WTC11 (cell line): ENCODE measurements around the gene OOSP2. TPM values are rescaled to one million over a fixed set of nuclear protein-coding genes. Genes with fewer than 3 reads are reported as not detected.

Source experiments
- ATAC-seq: fragments of 200-7000 bp; cut with Tn5 transposase; 2 replicates; pipeline ENCODE4 v1.10.0; 2021; ENCODE audit warnings: mild to moderate bottlenecking, moderate library complexity
- CTCF ChIA-PET: fragments of 300-600 bp; sonication (Branson Sonifier 250); formaldehyde crosslinking; loops from one replicate; lab custom pipeline; 2021; ENCODE audit warnings: antibody characterized with exemption; lab: Charles Lee
- POLR2A ChIA-PET: fragments of 350-600 bp; sonication (Branson Sonifier 250); formaldehyde crosslinking; loops from one replicate; lab custom pipeline; 2021; ENCODE audit warnings: antibody characterized with exemption; lab: Charles Lee
- DNase-seq: peaks from one replicate; pipeline ENCODE4 v3.0.0; 2021; ENCODE audit warnings: low spot score
- H3K27ac Mint-ChIP-seq: 2 replicates; pipeline ENCODE4 v1.8.0; 2021; ENCODE audit warnings: mixed read lengths
- H3K27me3 Mint-ChIP-seq: 2 replicates; pipeline ENCODE4 v1.8.0; 2021; ENCODE audit warnings: low read depth, mild to moderate bottlenecking, moderate library complexity, mixed read lengths
- H3K36me3 Mint-ChIP-seq: 2 replicates; pipeline ENCODE4 v1.8.0; 2021; ENCODE audit warnings: mixed read lengths
- H3K4me1 Mint-ChIP-seq: 2 replicates; pipeline ENCODE4 v1.8.0; 2022; ENCODE audit warnings: mixed read lengths
- H3K4me3 Mint-ChIP-seq: 2 replicates; pipeline ENCODE4 v1.8.0; 2021; ENCODE audit warnings: mild to moderate bottlenecking, moderate library complexity, mixed read lengths
- H3K9me3 Mint-ChIP-seq: 2 replicates; pipeline ENCODE4 v1.8.0; 2021; ENCODE audit warnings: mixed read lengths
- EMX1 ChIP-seq: fragments of 250-450 bp; sonication (Bioruptor Pico); IDR thresholded peaks from 2 replicates; pipeline ENCODE4 v1.8.0; 2021; ENCODE audit warnings: mild to moderate bottlenecking
- FOXP1 ChIP-seq: sonication (generic); formaldehyde crosslinking; IDR thresholded peaks from 2 replicates; pipeline ENCODE4 v1.8.0; 2022; ENCODE audit warnings: missing genetic modification reagents, mild to moderate bottlenecking, moderate library complexity, borderline replicate concordance
- GTF2I ChIP-seq: fragments of 250-450 bp; sonication (Bioruptor Pico); conservative IDR thresholded peaks from 2 replicates; pipeline ENCODE4 v1.4.0; 2021; ENCODE audit warnings: mild to moderate bottlenecking
- IRF2 ChIP-seq: sonication (generic); formaldehyde crosslinking; IDR thresholded peaks from 2 replicates; pipeline ENCODE4 v1.8.0; 2022; ENCODE audit warnings: low read depth, missing genetic modification reagents, borderline replicate concordance
- JAZF1 ChIP-seq: fragments of 250-450 bp; sonication (Bioruptor Pico); IDR thresholded peaks from 2 replicates; pipeline ENCODE4 v1.9.0; 2021; ENCODE audit warnings: moderate library complexity, mild to moderate bottlenecking, inconsistent platforms
- MXD4 ChIP-seq: fragments of 250-450 bp; sonication (Bioruptor Pico); IDR thresholded peaks from 2 replicates; pipeline ENCODE4 v1.8.0; 2021; ENCODE audit warnings: mild to moderate bottlenecking, moderate library complexity, borderline replicate concordance
- MYBL2 ChIP-seq: sonication (generic); formaldehyde crosslinking; IDR thresholded peaks from 2 replicates; pipeline ENCODE4 v1.8.1; 2023; ENCODE audit warnings: mild to moderate bottlenecking, moderate library complexity, missing genetic modification reagents
- NR2C2 ChIP-seq: sonication (generic); formaldehyde crosslinking; IDR thresholded peaks from 2 replicates; pipeline ENCODE4 v1.8.0; 2022; ENCODE audit warnings: mild to moderate bottlenecking, missing genetic modification reagents
- SMAD3 ChIP-seq: sonication (generic); formaldehyde crosslinking; IDR thresholded peaks from 2 replicates; pipeline ENCODE4 v1.8.0; 2022; ENCODE audit warnings: missing genetic modification reagents, mild to moderate bottlenecking, borderline replicate concordance
- TEAD1 ChIP-seq: sonication (generic); formaldehyde crosslinking; IDR thresholded peaks from 2 replicates; pipeline ENCODE4 v1.8.0; 2022; ENCODE audit warnings: mild to moderate bottlenecking, missing genetic modification reagents
- TEAD4 ChIP-seq: sonication (generic); formaldehyde crosslinking; IDR thresholded peaks from 2 replicates; pipeline ENCODE4 v1.8.0; 2022; ENCODE audit warnings: mild to moderate bottlenecking, missing genetic modification reagents
- ZNF232 ChIP-seq: sonication (generic); formaldehyde crosslinking; IDR thresholded peaks from 2 replicates; pipeline ENCODE4 v1.8.0; 2022; ENCODE audit warnings: mild to moderate bottlenecking, missing genetic modification reagents
- ZNF396 ChIP-seq: fragments of 250-450 bp; sonication (Bioruptor Pico); IDR thresholded peaks from 2 replicates; pipeline ENCODE4 v1.8.0; 2021; ENCODE audit warnings: mild to moderate bottlenecking, moderate library complexity, borderline replicate concordance
- total RNA-seq: library from RNA; stranded (reverse); gene quantifications from 3 replicates; pipeline ENCODE4 v1.2.3, GENCODE V29; 2021
- TF ChIP-seq, protein P1 (sequence below): sonication (generic); formaldehyde crosslinking; IDR thresholded peaks from 2 replicates; pipeline ENCODE4 v1.8.0; 2022; ENCODE audit warnings: mild to moderate bottlenecking, missing genetic modification reagents
- TF ChIP-seq, protein P2 (sequence below): sonication (generic); formaldehyde crosslinking; IDR thresholded peaks from 2 replicates; pipeline ENCODE4 v1.8.1; 2022; ENCODE audit warnings: low read depth, mild to moderate bottlenecking, moderate library complexity, missing genetic modification reagents, borderline replicate concordance
- TF ChIP-seq, protein P3 (sequence below): sonication (generic); formaldehyde crosslinking; IDR thresholded peaks from 2 replicates; pipeline ENCODE4 v1.8.0; 2022; ENCODE audit warnings: missing genetic modification reagents
- TF ChIP-seq, protein P4 (sequence below): sonication (generic); formaldehyde crosslinking; IDR thresholded peaks from 2 replicates; pipeline ENCODE4 v1.8.1; 2023; ENCODE audit warnings: mild to moderate bottlenecking, moderate library complexity, missing genetic modification reagents
- TF ChIP-seq, protein P5 (sequence below): sonication (generic); formaldehyde crosslinking; IDR thresholded peaks from 2 replicates; pipeline ENCODE4 v1.8.0; 2022; ENCODE audit warnings: mild to moderate bottlenecking, missing genetic modification reagents
- TF ChIP-seq, protein P6 (sequence below): sonication (generic); formaldehyde crosslinking; IDR thresholded peaks from 2 replicates; pipeline ENCODE4 v1.8.1; 2023; ENCODE audit warnings: mild to moderate bottlenecking, missing genetic modification reagents, moderate library complexity
- TF ChIP-seq, protein P7 (sequence below): sonication (generic); formaldehyde crosslinking; IDR thresholded peaks from 2 replicates; pipeline ENCODE4 v1.8.0; 2022; ENCODE audit warnings: mild to moderate bottlenecking, missing genetic modification reagents
- TF ChIP-seq, protein P8 (sequence below): sonication (generic); formaldehyde crosslinking; IDR thresholded peaks from 2 replicates; pipeline ENCODE4 v1.8.1; 2023; ENCODE audit warnings: mild to moderate bottlenecking, missing genetic modification reagents, moderate library complexity

The OOSP2 gene
- total RNA-seq, 1 experiment from 2014 or later, result not detected

DNA sequence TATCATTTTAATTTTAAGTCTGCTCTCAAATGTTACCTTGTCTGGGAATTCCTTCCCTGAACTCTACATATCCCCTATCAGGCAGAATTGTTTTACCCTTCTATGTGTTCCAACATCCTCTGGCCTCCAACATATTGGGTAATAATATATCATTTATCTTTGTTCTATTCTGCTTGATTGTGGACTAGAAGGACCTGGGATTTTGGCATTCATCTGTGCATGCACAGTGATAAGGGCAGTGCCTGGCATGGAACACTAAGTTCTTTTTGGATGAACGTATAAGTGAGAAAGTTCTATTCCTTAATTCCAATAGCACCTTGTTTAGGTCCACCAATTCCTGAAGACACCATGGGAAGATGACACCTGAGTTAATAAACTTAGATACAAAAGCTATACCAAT, 47.0 kb downstream of the OOSP2 start (continued):
- TF ChIP-seq, protein P1, sequence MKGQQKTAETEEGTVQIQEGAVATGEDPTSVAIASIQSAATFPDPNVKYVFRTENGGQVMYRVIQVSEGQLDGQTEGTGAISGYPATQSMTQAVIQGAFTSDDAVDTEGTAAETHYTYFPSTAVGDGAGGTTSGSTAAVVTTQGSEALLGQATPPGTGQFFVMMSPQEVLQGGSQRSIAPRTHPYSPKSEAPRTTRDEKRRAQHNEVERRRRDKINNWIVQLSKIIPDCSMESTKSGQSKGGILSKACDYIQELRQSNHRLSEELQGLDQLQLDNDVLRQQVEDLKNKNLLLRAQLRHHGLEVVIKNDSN (CRISPR knock-in tag), result no peak
- TF ChIP-seq SMAD3 (CRISPR knock-in tag) (no peak), GTF2I (no peak), TEAD1 (CRISPR knock-in tag) (no peak)
- TF ChIP-seq, protein P2, sequence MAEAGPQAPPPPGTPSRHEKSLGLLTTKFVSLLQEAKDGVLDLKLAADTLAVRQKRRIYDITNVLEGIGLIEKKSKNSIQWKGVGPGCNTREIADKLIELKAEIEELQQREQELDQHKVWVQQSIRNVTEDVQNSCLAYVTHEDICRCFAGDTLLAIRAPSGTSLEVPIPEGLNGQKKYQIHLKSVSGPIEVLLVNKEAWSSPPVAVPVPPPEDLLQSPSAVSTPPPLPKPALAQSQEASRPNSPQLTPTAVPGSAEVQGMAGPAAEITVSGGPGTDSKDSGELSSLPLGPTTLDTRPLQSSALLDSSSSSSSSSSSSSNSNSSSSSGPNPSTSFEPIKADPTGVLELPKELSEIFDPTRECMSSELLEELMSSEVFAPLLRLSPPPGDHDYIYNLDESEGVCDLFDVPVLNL (CRISPR knock-in tag), result no peak
- TF ChIP-seq, all 79 proteins: peak for 0

DNA sequence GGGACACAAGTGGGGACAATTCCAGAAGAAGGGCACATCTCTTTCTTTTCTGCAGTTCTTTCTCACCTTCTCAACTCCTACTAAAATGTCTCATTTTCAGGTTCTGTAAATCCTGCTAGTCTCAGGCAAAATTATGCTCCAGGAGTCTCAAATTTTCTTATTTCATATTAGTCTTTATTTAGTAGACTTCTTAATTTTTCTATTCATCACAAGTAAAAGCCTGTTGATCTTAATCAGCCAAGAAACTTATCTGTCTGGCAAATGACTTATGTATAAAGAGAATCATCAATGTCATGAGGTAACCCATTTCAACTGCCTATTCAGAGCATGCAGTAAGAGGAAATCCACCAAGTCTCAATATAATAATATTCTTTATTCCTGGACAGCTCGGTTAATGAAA, 48.2 kb downstream of the OOSP2 start, which contains the start of gene MS4A2:
Gene MS4A2, plus strand, starts transcription at position 301 of the 400 bp plus-strand sequence. CDS start 102 bp downstream, outside the sequence.
- Mint-ChIP-seq H3K4me1 (no peaks in the 10 kb centered on the region), H3K4me3 (no peak within 1 kb of the TSS), H3K9me3 (no peaks in the 10 kb centered on the region), H3K27me3 (no peaks in the 10 kb centered on the region), H3K27ac (no peak within 1 kb of the TSS), H3K36me3 (no peaks in the 10 kb centered on the region)
- no peak for TF ChIP-seq ZNF232 (CRISPR knock-in tag)
- TF ChIP-seq, protein P3, sequence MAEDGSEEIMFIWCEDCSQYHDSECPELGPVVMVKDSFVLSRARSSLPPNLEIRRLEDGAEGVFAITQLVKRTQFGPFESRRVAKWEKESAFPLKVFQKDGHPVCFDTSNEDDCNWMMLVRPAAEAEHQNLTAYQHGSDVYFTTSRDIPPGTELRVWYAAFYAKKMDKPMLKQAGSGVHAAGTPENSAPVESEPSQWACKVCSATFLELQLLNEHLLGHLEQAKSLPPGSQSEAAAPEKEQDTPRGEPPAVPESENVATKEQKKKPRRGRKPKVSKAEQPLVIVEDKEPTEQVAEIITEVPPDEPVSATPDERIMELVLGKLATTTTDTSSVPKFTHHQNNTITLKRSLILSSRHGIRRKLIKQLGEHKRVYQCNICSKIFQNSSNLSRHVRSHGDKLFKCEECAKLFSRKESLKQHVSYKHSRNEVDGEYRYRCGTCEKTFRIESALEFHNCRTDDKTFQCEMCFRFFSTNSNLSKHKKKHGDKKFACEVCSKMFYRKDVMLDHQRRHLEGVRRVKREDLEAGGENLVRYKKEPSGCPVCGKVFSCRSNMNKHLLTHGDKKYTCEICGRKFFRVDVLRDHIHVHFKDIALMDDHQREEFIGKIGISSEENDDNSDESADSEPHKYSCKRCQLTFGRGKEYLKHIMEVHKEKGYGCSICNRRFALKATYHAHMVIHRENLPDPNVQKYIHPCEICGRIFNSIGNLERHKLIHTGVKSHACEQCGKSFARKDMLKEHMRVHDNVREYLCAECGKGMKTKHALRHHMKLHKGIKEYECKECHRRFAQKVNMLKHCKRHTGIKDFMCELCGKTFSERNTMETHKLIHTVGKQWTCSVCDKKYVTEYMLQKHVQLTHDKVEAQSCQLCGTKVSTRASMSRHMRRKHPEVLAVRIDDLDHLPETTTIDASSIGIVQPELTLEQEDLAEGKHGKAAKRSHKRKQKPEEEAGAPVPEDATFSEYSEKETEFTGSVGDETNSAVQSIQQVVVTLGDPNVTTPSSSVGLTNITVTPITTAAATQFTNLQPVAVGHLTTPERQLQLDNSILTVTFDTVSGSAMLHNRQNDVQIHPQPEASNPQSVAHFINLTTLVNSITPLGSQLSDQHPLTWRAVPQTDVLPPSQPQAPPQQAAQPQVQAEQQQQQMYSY, result no peak
- TF ChIP-seq GTF2I, result no peak
- no peak for TF ChIP-seq FOXP1
- TF ChIP-seq MYBL2, result no peak
- TF ChIP-seq IRF2 (CRISPR knock-in tag), result no peak
- TF ChIP-seq NR2C2, result no peak
- POLR2A ChIA-PET, result interaction anchor here (0.5 kb wide), 1 partner anchor 23 kb away, joined by 3 read pairs; no protein-coding TSS in a partner anchor
- DNase-seq, result no peak
- CTCF ChIA-PET, result no interaction called here
- no peak for ATAC-seq

DNA sequence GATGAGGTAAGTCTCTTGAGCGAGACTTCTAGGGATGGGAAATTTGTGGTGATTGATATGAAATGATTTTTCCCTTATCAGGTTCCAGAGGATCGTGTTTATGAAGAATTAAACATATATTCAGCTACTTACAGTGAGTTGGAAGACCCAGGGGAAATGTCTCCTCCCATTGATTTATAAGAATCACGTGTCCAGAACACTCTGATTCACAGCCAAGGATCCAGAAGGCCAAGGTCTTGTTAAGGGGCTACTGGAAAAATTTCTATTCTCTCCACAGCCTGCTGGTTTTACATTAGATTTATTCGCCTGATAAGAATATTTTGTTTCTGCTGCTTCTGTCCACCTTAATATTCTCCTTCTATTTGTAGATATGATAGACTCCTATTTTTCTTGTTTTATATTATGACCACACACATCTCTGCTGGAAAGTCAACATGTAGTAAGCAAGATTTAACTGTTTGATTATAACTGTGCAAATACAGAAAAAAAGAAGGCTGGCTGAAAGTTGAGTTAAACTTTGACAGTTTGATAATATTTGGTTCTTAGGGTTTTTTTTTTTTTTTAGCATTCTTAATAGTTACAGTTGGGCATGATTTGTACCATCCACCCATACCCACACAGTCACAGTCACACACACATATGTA, 55.4 kb downstream of the OOSP2 start:
- no peak overlapping the region for H3K27ac Mint-ChIP-seq
- POLR2A ChIA-PET, result no interaction called here
- TF ChIP-seq IRF2 (CRISPR knock-in tag) (no peak), ZNF396 (CRISPR knock-in tag) (no peak), TEAD4 (no peak), MXD4 (CRISPR knock-in tag) (no peak), EMX1 (CRISPR knock-in tag) (no peak), JAZF1 (no peak)
- TF ChIP-seq, protein P4, sequence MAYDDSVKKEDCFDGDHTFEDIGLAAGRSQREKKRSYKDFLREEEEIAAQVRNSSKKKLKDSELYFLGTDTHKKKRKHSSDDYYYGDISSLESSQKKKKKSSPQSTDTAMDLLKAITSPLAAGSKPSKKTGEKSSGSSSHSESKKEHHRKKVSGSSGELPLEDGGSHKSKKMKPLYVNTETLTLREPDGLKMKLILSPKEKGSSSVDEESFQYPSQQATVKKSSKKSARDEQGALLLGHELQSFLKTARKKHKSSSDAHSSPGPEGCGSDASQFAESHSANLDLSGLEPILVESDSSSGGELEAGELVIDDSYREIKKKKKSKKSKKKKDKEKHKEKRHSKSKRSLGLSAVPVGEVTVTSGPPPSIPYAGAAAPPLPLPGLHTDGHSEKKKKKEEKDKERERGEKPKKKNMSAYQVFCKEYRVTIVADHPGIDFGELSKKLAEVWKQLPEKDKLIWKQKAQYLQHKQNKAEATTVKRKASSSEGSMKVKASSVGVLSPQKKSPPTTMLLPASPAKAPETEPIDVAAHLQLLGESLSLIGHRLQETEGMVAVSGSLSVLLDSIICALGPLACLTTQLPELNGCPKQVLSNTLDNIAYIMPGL (CRISPR knock-in tag), result no peak
- TF ChIP-seq, protein P5, sequence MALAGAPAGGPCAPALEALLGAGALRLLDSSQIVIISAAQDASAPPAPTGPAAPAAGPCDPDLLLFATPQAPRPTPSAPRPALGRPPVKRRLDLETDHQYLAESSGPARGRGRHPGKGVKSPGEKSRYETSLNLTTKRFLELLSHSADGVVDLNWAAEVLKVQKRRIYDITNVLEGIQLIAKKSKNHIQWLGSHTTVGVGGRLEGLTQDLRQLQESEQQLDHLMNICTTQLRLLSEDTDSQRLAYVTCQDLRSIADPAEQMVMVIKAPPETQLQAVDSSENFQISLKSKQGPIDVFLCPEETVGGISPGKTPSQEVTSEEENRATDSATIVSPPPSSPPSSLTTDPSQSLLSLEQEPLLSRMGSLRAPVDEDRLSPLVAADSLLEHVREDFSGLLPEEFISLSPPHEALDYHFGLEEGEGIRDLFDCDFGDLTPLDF (CRISPR knock-in tag), result no peak
- TF ChIP-seq, protein P6, sequence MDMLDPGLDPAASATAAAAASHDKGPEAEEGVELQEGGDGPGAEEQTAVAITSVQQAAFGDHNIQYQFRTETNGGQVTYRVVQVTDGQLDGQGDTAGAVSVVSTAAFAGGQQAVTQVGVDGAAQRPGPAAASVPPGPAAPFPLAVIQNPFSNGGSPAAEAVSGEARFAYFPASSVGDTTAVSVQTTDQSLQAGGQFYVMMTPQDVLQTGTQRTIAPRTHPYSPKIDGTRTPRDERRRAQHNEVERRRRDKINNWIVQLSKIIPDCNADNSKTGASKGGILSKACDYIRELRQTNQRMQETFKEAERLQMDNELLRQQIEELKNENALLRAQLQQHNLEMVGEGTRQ, result no peak
- TF ChIP-seq, protein P7, sequence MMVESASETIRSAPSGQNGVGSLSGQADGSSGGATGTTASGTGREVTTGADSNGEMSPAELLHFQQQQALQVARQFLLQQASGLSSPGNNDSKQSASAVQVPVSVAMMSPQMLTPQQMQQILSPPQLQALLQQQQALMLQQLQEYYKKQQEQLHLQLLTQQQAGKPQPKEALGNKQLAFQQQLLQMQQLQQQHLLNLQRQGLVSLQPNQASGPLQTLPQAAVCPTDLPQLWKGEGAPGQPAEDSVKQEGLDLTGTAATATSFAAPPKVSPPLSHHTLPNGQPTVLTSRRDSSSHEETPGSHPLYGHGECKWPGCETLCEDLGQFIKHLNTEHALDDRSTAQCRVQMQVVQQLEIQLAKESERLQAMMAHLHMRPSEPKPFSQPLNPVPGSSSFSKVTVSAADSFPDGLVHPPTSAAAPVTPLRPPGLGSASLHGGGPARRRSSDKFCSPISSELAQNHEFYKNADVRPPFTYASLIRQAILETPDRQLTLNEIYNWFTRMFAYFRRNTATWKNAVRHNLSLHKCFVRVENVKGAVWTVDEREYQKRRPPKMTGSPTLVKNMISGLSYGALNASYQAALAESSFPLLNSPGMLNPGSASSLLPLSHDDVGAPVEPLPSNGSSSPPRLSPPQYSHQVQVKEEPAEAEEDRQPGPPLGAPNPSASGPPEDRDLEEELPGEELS (CRISPR knock-in tag), result no peak
- TF ChIP-seq, protein P8, sequence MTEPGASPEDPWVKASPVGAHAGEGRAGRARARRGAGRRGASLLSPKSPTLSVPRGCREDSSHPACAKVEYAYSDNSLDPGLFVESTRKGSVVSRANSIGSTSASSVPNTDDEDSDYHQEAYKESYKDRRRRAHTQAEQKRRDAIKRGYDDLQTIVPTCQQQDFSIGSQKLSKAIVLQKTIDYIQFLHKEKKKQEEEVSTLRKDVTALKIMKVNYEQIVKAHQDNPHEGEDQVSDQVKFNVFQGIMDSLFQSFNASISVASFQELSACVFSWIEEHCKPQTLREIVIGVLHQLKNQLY (CRISPR knock-in tag), result no peak

More for the DNA sequence above, 55.4 kb downstream of the OOSP2 start:
- Mint-ChIP-seq H3K27me3 (no peaks in the 10 kb centered on the region), H3K4me1 (peaks cover 6% of the 10 kb centered on the region), H3K36me3 (no peaks in the 10 kb centered on the region), H3K4me3 (no peak overlapping the region), H3K9me3 (peaks cover 8% of the 10 kb centered on the region; the same call in 1 of the 2 replicates)
- DNase-seq (no peak), ATAC-seq (no peak)
- CTCF ChIA-PET, result no interaction called here
